Measurements from ENCODE around the gene MCRIP2. TPM values are rescaled to one million over a fixed set of nuclear protein-coding genes. Genes with fewer than 3 reads are reported as not detected.

Gene MCRIP2
- total RNA-seq, 2 donors from 2014 or later, result 22.8 to 34.2 TPM

GRCh38 chr16:624526-625070, 17.0 kb upstream of the MCRIP2 start:
- no peak for DNase-seq
- no peaks in the 10 kb centered on the region for H3K9me3 ChIP-seq (ENCODE audit: control insufficient read depth, low read length)
- no peak for TF ChIP-seq CTCF (conservative IDR thresholded peaks at IDR 0.05)
- peaks cover 10% of the 10 kb centered on the region for H3K36me3 Mint-ChIP-seq (ENCODE audit: low read depth)
- no peaks in the 10 kb centered on the region for H3K27me3 ChIP-seq (ENCODE audit: control insufficient read depth, insufficient read depth, low read length, poor library complexity, severe bottlenecking)
- H3K4me1 Mint-ChIP-seq, result peaks cover 10% of the 10 kb centered on the region
- no peak overlapping the region for H3K27ac Mint-ChIP-seq
- H3K4me3 ChIP-seq (ENCODE audit: low read length), result no peak overlapping the region
- no peak overlapping the region for H3K27ac ChIP-seq (ENCODE audit: low read depth, low read length)
- H3K27me3 Mint-ChIP-seq (ENCODE audit: insufficient read depth), result no peaks in the 10 kb centered on the region
- 86 to 90% methylated on average over 9 to 10 of the region's 10 CpGs for WGBS, 2 experiments (ENCODE audit: insufficient coverage in 1 of 2, insufficient read length in 1 of 2)
- no peak overlapping the region for H3K9ac ChIP-seq (ENCODE audit: extremely low read depth, low read length, poor library complexity, severe bottlenecking)
- no peaks in the 10 kb centered on the region for H3K9me3 Mint-ChIP-seq
- H3K36me3 ChIP-seq (ENCODE audit: control insufficient read depth, insufficient read depth, low read length), result no peaks in the 10 kb centered on the region
- H3K4me3 Mint-ChIP-seq, result no peak overlapping the region
- H3K4me1 ChIP-seq (ENCODE audit: control insufficient read depth, insufficient read depth, low read length), result no peaks in the 10 kb centered on the region

GRCh38 chr16:625117-625976, 16.3 kb upstream of the MCRIP2 start:
- Mint-ChIP-seq H3K36me3 (ENCODE audit: low read depth) (peaks cover 10% of the 10 kb centered on the region), H3K27me3 (ENCODE audit: insufficient read depth) (no peaks in the 10 kb centered on the region), H3K27ac (no peak overlapping the region), H3K4me3 (no peak overlapping the region), H3K4me1 (peaks cover 10% of the 10 kb centered on the region), H3K9me3 (no peaks in the 10 kb centered on the region)
- 93% methylated on average over 25 to 37 of the region's 37 CpGs for WGBS, 2 experiments (ENCODE audit: insufficient coverage in 1 of 2, insufficient read length in 1 of 2)
- Histone ChIP-seq H3K4me1 (ENCODE audit: control insufficient read depth, insufficient read depth, low read length) (peaks cover 6% of the 10 kb centered on the region), H3K9me3 (ENCODE audit: control insufficient read depth, low read length) (no peaks in the 10 kb centered on the region), H3K27me3 (ENCODE audit: control insufficient read depth, insufficient read depth, low read length, poor library complexity, severe bottlenecking) (no peaks in the 10 kb centered on the region), H3K4me3 (ENCODE audit: low read length) (no peak overlapping the region), H3K27ac (ENCODE audit: low read depth, low read length) (no peak overlapping the region), H3K9ac (ENCODE audit: extremely low read depth, low read length, poor library complexity, severe bottlenecking) (no peak overlapping the region), H3K36me3 (ENCODE audit: control insufficient read depth, insufficient read depth, low read length) (no peaks in the 10 kb centered on the region)
- no peak for DNase-seq
- no peak for TF ChIP-seq CTCF (conservative IDR thresholded peaks at IDR 0.05)

DNA sequence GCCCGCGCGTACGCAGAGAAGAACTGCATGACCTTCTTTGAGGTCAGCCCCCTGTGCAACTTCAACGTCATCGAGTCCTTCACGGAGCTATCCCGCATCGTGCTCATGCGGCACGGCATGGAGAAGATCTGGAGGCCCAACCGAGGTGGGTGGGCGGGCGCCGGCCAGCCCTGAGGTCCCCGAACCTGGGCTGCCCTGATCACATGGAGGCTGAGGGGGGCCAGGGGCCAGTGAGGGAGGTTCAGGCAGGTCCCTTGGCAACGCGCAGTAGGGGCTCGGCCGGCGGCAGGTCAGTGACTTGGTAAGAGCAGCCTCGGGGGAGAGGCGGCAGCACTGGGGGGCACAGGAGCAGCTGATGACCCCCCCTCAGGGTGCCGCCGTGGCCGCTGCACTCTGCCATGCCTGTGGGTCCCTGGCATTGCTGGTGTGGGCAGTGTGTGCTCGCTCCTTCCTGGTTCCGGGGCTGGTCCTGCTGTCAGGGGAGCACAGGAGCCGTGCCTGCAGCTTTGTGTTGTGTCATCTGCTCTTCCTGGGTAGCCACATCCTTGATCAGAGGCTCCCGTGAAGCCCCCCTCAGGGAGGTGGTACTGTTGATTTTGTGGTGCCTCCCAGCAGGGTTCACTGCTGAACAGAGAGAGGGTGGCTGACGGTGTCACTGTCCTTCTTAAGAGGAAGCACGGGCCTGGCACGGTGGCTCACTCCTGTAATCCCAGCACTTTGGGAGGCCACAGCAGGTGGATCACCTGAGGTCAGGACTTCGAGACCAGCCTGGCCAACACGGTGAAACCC, 15.5 kb upstream of the MCRIP2 start:
- 95 to 98% methylated on average over 30 to 35 of the region's 35 CpGs for WGBS, 2 experiments (ENCODE audit: insufficient coverage in 1 of 2, insufficient read length in 1 of 2)
- DNase-seq, result no peak
- Mint-ChIP-seq H3K36me3 (ENCODE audit: low read depth) (peaks cover 10% of the 10 kb centered on the region), H3K27me3 (ENCODE audit: insufficient read depth) (no peaks in the 10 kb centered on the region), H3K9me3 (no peaks in the 10 kb centered on the region), H3K4me3 (no peak overlapping the region), H3K27ac (peak overlapping the region; percentile 39), H3K4me1 (peaks cover 10% of the 10 kb centered on the region)
- no peaks in the 10 kb centered on the region for H3K36me3 ChIP-seq (ENCODE audit: control insufficient read depth, insufficient read depth, low read length)
- H3K27ac ChIP-seq (ENCODE audit: low read depth, low read length), result no peak overlapping the region
- no peak overlapping the region for H3K4me3 ChIP-seq (ENCODE audit: low read length)
- peaks cover 9% of the 10 kb centered on the region for H3K4me1 ChIP-seq (ENCODE audit: control insufficient read depth, insufficient read depth, low read length)
- H3K9me3 ChIP-seq (ENCODE audit: control insufficient read depth, low read length), result no peaks in the 10 kb centered on the region
- H3K9ac ChIP-seq (ENCODE audit: extremely low read depth, low read length, poor library complexity, severe bottlenecking), result no peak overlapping the region
- TF ChIP-seq CTCF (conservative IDR thresholded peaks at IDR 0.05), result no peak
- no peaks in the 10 kb centered on the region for H3K27me3 ChIP-seq (ENCODE audit: control insufficient read depth, insufficient read depth, low read length, poor library complexity, severe bottlenecking)

Measured in endodermal cell (in vitro differentiated cells).